Activated naive CD4-positive, alpha-beta T cell treated with anti-CD3 and anti-CD28 coated beads, Interleukin-2, amount 50 U/mL, for 16 hours (primary cell): Measurements from ENCODE around the gene TP53BP2.
"Not testable (repeated sequence)": the region's sequence is repeated elsewhere in the genome, so short reads cannot be mapped to it uniquely, and the experiment has no call there.

Experiments
- DNase-seq: peaks from one replicate; pipeline ENCODE4 v3.0.0-alpha.2; 2020

Gene TP53BP2

GRCh38 chr1:223849352-223850254 is 3.9 kb upstream of the TP53BP2 start:
- no peak for DNase-seq

DNA sequence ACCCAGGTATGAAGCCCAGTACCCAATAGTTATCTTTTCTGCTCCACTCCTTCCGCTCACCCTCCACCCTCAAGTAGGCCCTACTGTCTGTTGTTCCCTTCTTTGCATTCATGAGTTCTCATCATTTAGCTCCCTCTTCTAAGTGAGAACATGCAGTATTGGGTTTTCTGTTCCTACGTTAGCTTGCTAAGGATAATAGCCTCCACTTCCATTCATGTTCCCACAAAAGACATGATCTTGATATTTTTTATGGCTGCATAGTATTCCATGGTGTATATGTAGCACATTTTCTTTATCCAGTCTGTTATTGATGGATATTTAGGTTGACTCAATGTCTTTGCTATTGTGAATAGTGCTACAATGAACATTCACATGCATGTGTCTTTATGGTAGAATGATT is 2.8 kb upstream of the TP53BP2 start:
- DNase-seq = no peak

DNA sequence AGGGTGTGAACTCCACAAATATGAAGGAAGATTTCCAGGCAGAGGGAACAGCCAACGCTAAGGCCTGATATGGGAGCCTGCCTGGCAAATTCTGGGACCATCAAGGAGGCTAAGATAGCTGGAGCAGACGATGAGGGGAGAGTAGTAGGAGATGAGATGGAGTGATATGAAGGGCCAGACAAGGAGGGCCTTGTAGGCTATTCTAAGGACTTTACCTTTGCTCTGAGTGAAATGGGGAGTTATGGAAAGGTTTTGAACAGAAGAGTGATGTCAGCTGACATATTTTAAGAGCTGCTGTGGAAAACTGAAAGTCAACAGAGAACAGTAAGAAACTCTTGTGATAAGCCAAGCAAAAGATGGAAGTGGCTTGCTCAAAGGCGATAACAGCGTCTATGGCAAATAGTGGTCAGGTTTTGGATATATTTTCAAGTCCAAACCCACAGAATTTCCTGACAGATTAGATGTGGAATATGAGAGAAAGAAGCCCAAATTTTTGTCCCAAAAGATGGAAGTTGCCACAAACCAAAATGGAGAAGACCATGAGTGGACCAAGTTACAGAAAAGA is 2.1 kb upstream of the TP53BP2 start:
- DNase-seq = no peak

DNA sequence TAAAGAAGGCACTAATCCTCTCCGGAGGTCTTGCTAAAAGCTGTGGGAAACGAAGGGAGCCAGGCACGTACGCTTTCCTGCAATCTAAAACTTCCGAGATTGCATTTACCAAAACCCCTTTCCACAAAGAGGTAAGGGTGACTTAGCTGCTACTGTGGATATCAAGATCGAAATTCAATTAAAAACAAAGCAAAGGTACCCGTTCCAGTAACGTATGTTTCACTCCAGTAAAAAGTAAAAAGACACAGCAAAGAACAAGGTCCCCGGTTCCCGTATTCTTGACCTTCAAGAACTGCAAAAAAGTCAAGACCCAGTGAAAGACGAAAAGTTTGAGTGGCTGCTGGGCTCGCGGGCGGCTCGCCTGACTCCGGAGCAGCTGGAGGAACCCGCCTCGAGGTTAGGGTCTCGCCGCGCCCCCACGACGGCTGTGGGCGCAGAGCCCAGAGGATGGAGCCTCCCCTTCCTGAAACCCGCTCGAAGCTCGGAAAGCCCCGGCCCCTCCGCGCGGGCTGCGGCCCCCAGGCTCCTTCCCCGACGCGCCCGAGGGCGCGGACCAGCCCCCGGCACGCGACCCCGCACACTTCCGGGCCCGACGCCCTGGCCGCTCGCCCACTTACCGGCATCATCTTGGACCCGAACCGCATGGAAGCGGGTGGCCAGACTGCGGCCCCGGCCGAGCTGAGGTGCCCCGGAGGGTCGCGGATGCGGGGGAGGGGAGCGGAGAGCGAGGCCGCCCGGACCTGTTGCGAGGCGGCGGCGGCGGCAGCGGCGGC is 524 bp downstream of the TP53BP2 start:
- DNase-seq = peak; percentile 66

DNA sequence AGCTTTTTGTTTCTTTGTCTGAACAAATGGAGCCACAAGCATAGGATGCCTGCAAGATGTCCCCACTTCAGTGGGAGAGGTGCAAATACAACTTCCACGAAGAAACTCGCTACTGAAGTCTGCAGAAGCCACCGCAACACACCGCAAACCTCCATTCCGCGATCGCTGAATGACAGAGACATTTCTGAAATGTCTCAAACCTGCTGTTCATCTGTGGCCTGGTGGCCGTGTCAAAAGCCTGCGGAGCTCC is 1.0 kb downstream of the TP53BP2 start:
- peak; percentile 55 for DNase-seq

DNA sequence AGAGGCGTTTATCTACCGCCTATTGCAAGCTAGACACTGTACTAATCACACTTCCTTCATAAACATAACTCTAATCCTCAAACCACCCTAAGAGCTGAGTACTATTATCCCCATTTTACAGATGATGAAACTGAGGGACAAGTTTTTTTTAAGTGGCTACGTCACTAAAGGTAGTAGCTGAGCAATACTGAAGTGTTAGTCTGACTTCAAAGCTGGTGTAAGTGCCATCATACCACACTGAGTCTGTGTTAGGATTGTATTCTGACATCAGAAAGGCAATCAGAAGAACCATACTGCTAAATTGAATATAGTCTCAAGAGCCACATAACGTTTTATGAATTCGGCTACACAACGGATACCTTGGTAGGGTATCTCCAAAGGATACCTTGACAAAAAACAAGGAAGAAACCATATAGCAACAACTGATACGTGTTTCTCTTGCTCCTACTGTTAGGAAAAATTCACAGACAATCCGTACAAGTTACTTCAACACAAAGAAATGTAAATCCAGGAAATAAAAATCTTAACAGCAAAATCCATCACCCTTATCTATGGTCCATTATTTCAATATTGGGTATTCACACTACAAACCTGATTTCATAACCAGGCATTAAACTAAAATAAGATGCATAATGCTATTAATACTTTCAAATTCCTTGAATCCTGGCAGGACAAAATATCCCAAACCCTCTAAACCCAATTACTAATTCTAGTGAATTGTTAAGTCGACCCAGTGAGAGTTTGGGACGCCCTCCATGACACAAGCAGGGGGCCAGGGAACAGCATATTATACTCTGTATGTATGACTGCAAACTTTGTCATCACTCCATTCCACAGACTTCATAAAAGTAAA is 1.6 kb downstream of the TP53BP2 start:
- no peak for DNase-seq

GRCh38 chr1:223842784-223843183 is 3.0 kb downstream of the TP53BP2 start:
- no peak for DNase-seq

DNA sequence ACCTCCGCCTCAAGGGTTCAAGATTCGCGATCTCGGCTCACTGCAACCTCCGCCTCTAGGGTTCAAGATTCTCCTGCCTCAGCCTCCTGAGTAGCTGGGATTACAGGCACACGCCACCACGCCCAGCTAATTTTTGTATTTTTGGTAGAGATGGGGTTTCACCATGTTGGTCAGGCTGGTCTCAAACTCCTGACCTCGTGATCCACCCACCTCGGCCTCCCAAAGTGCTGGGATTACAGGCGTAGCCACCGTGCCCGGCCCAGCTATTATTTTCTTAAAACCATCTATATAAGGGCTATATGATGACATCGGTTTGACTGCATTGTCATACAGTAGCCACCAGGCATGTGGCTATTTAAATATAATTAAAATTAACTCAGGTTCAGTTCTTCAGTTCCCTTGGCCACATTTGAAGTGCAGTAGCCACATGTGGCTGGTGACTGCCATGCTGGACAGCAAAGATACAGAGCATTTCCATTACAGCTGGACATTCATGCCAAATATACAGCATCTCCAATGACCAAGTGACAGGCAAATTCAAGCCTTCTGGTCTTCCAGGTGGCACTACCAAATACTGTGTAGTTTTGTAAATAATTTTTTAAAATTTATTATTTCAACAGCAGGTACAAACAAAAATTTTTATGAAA is 3.6 kb downstream of the TP53BP2 start:
- DNase-seq = not testable (repeated sequence)

- no peak for DNase-seq
Measured at GRCh38 chr1:223840254-223840653, 5.5 kb downstream of the TP53BP2 start.

GRCh38 chr1:223838125-223838854 is 7.5 kb downstream of the TP53BP2 start:
- DNase-seq = no peak

GRCh38 chr1:223837687-223838086 is 8.1 kb downstream of the TP53BP2 start:
- DNase-seq = no peak

DNA sequence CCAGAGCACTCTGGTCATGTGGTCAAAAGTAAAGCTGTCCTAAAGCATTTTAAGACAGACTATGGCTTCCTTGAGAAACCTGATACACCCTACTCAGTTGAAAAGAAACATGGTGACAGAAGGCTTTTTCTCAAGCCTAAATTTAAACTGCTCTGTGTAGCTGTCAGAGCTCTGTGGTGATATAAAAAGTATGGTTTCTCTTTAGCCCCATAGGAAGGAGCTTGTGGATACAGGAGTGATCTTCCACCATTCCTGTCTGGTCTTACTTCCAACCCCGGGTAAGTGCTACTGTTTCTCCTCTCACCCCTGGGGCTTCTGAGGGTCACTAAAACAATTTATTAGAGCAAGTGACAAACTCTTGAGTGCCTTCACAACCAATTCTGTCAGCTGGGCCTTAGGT is 8.5 kb downstream of the TP53BP2 start:
- DNase-seq = no peak

- no peak for DNase-seq
Measured at GRCh38 chr1:223836586-223836985, 9.2 kb downstream of the TP53BP2 start.

- no peak for DNase-seq
Measured at GRCh38 chr1:223835754-223836153, 10.0 kb downstream of the TP53BP2 start.

- no peak for DNase-seq
Measured at GRCh38 chr1:223834660-223835263, 11.0 kb downstream of the TP53BP2 start.

DNA sequence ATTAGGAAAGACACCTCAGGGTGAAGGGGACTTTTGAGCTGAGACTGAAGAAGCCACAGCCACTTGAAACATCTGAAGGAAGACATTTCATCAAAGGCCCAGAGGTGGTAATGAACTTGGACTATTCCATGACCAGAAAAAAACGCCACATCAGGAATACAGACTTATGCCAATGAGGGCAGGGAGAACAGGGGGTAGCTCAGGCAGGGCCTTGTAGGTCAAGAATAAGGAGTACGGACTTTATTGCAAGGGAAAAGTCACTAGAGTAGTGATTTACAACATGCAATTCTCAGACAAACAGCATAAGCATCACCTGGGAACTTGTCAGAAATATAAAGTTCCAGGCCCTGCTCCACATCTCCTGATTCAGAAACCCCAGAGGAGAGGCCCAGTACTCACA is 11.8 kb downstream of the TP53BP2 start:
- no peak for DNase-seq

DNA sequence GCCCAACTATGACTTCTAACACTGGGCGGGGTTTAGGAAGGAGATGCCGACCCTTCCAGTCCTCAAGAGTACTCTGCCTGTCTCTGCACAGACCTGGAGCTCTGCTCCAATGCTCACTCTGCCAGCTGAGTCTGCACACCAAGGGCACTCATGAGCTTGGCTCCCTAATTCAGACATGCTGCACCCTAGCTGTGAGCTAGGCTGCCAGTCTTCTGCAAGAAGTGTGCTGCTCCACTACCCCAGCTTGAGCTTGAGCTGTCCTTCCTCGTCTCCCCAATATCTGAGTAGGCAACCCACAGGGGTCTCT is 13.2 kb downstream of the TP53BP2 start:
- DNase-seq = peak; percentile 26

DNA sequence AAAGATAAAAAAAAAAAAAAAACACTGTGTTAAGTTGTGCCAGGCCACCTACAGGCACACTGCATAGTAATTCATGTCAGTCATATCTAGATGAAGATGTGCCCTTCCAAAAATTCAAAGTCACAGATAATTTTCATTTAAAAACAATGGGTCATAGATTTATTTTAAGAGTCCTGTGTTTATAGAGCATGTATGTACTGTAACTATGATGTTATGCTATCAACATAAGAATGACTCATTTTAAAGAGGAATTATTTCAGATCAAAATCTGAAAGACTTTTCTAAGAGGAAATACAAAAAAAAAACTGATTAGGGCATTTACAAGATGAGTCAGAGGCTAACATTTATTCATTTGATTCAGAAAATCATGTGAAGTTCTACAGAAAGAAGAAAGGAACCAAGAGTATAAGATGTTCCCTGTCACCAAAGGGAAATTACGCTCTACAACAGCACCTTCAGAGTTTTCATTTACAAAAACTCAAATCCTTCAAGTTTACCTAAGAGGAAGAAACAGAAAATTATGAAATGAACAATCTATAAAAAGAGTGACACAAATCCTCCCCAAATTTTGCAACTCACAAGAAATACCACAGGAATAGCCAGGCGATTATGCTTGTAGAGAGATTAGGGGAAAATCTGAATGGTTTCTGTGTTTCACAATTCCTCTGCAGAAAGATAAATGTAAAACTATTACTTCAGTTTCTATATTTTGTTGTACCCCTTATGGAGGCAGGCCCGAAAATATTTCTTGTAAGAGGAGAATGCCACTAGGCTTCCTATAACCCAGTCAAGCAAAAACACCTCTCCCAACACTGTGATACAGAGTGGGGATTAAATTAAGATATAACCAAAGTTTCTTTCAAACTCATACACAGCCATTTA is 13.8 kb downstream of the TP53BP2 start:
- no peak for DNase-seq

DNA sequence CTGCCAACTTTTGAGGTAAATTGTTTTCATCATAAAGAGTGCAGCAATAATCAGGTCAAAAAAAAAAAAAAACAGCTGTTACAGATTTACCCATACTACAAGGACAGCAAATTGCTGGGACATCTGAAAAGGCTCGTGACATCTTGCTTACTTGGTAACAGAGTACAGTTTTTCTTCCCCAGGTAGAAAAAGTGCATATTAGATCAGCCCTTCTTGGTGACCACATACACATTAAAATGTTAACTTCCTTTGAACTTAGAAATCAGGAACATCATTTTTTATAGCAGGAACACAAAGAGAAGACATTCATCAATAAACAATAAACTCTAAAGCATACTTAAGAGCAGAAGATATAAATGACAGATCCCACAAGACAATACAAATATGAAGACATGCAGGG is 16.1 kb downstream of the TP53BP2 start:
- no peak for DNase-seq

GRCh38 chr1:223828162-223828848 is 17.4 kb downstream of the TP53BP2 start:
- no peak for DNase-seq
